Omental fat pad (tissue), 4 donors: ENCODE data around the gene GALNTL6. TPM values are rescaled to one million over a fixed set of nuclear protein-coding genes. Genes with fewer than 3 reads are reported as not detected.

Experiments used
- ATAC-seq: fragments of 150-250 bp; one replicate; pipeline ENCODE4 v1.9.1; 2016; ENCODE audit warnings: mild to moderate bottlenecking, moderate library complexity; ENCODE audit not compliant: low FRiP score
- DNase-seq: peaks from one replicate; pipeline ENCODE4 v3.0.0-alpha.2; 2019; ENCODE audit warnings: low spot score
- total RNA-seq, 4 donors: library from RNA; depleted of rRNA; stranded (reverse); fragments of >200 nt; gene quantifications; one replicate each; pipeline ENCODE4 v1.1.0, GENCODE V29; 2016
- TF ChIP-seq, protein P1 (sequence below), 3 donors: fragments of 450-650 bp; IDR thresholded peaks; one replicate each; pipeline ENCODE4 v1.5.1; 2016 to 2017; ENCODE audit warnings: antibody characterized with exemption in 3 of 3, mild to moderate bottlenecking in 3 of 3, moderate library complexity in 2 of 3

GALNTL6 gene
- total RNA-seq, 4 donors from 2014 or later: not detected

DNA sequence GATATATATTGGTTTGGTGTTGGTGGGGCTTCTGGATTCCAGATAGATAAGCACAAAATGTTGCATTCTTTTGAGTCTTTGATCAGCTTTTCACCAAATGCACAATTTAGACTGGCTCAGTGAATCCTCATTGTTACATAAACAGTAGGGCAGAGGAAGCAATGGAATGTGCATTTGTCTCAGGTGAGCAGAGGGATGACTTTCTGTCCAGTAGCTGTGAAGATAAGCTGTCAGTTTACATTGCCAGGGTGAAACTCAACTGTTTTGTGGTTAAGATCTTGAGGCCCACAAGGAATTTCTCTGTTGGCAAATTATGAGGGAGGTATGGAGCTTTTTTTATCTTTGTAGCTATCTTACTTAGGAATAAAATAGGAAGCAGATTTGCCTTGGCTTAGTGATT is 168.0 kb downstream of the GALNTL6 start:
- ATAC-seq: no peak
- DNase-seq: no peak
- TF ChIP-seq, protein P1, sequence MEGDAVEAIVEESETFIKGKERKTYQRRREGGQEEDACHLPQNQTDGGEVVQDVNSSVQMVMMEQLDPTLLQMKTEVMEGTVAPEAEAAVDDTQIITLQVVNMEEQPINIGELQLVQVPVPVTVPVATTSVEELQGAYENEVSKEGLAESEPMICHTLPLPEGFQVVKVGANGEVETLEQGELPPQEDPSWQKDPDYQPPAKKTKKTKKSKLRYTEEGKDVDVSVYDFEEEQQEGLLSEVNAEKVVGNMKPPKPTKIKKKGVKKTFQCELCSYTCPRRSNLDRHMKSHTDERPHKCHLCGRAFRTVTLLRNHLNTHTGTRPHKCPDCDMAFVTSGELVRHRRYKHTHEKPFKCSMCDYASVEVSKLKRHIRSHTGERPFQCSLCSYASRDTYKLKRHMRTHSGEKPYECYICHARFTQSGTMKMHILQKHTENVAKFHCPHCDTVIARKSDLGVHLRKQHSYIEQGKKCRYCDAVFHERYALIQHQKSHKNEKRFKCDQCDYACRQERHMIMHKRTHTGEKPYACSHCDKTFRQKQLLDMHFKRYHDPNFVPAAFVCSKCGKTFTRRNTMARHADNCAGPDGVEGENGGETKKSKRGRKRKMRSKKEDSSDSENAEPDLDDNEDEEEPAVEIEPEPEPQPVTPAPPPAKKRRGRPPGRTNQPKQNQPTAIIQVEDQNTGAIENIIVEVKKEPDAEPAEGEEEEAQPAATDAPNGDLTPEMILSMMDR (IDR thresholded peaks at IDR 0.05): no peak

- TF ChIP-seq, protein P1 (IDR thresholded peaks at IDR 0.05): no peak
- DNase-seq: no peak
- no peak for ATAC-seq
Measured at GRCh38 chr4:171983935-171984805, 171.0 kb downstream of the GALNTL6 start.

DNA sequence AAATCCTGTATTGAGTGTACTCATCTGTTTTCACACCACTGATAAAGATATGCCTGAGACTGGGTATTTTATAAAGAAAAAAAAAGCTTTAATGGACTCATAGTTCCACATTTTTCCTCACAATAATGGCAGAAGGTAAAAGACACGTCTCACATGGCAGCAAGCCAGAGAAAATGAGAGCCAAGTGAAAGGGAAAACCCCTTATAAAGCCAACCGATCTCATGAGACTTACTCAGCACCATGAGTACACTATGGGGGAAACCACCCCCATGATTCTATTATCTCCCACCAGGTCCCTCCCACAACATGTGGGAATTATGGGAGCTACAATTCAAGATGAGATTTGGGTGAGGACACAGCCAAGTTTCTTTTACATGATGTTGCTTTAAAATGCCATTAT is 171.9 kb downstream of the GALNTL6 start:
- DNase-seq (no peak), ATAC-seq (no peak)
- TF ChIP-seq, protein P1 (IDR thresholded peaks at IDR 0.05): no peak

DNA sequence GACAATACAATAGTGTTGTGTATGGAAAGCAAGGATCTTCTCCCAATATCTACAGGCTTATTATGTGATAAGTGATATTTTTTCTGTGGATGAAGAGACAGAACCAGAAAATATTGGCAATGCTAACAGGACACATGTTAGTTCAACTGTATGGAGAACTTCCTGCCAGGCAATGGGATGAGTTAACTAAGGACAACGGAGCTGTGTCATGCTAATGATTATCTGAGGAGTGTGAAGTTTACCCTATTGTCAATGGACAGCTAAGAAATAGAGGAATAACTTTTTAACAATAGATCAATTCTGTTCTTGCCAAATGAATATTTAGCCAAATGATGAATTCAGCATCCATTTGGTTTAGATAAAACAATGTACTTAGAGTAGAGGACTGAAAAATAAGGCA is 180.0 kb downstream of the GALNTL6 start:
- no peak for DNase-seq
- TF ChIP-seq, protein P1 (IDR thresholded peaks at IDR 0.05): no peak
- no peak for ATAC-seq

DNA sequence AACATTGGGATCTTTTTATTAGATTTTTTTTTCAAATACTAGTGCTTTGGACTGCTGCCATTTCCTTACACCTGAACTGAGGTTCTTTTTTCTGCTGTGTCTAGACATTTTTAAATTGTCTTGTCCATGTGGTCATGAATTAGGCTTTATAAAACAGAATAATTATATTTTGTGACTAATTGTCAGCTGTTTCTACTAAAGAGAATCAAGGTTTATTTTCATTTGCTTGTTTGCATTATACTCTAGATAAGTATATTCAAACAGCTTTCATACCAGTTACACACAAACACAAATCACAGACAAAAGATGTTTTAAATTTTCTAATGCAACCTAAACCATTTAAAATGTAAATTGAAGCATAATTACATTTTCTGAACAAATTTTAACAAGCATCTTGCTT is 194.7 kb downstream of the GALNTL6 start:
- no peak for DNase-seq
- ATAC-seq: no peak
- TF ChIP-seq, protein P1 (IDR thresholded peaks at IDR 0.05): no peak

DNA sequence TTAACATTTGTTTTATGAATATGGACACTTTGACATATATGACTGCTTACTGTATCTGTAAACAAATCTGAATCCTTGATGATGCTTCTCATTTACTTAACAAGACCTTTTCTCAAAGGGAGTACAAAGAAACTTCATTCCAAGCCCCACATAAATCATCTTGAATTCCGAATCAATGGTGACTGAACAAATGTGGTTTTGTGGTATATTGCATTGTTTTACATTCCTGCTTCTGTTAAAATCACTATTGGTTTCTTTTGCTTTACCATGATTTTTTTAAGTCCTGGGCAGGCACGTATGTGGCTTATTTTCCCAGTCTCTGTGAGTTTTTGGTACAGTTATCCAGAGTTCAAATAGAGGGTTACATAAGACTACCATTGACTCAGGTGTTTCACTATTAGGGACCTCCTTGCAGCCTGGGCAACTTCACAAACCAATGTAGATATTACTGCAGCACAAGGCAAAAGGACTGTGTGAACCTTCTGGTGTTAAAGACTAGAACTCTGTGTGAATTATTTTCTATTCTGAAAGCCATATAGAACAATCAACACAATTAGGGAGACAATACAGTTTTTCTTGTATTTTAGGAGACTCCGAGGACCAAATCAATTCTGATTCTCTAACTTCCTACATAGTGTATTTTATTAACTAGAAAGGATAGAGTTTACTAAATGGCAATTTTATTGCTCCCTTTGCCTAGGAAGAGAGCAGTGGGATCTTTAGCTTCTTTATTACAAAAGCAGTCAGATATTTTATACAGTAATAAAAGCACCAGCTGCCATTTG is 196.4 kb downstream of the GALNTL6 start:
- ATAC-seq: no peak
- TF ChIP-seq, protein P1 (IDR thresholded peaks at IDR 0.05): no peak

More for the DNA sequence above, 196.4 kb downstream of the GALNTL6 start:
- DNase-seq: no peak
